T-cell (primary cell): Measurements from ENCODE around the gene CAMKK2. TPM values are rescaled to one million over a fixed set of nuclear protein-coding genes. Genes with fewer than 3 reads are reported as not detected.
"Not testable (repeated sequence)": the region's sequence is repeated elsewhere in the genome, so short reads cannot be mapped to it uniquely, and the experiment has no call there.

Experiments
- ATAC-seq, 4 experiments: fragments of 200-7000 bp in 3 of 4; fragments of 150-1000 bp in 1 of 4; cut with Tn5 transposase; replicated peaks in 1 of 4; 1 replicate in 3 of 4; 2 replicates in 1 of 4; pipeline ENCODE4 v1.10.0; 2021; ENCODE audit warnings: moderate library complexity in 3 of 4, mild to moderate bottlenecking in 2 of 4, moderate number of reproducible peaks in 1 of 4
- CTCF ChIA-PET, 2 donors: fragments of 300-600 bp; sonication (Branson Sonifier 250); formaldehyde crosslinking; loops; one replicate each; lab custom pipeline; 2022; ENCODE audit warnings: antibody characterized with exemption in 2 of 2; lab: Charles Lee
- POLR2A ChIA-PET, 2 donors: fragments of 300-600 bp; sonication (Branson Sonifier 250); formaldehyde crosslinking; loops; one replicate each; lab custom pipeline; 2022; ENCODE audit warnings: antibody characterized with exemption in 2 of 2; lab: Charles Lee
- DNase-seq, 35 experiments: peaks; one replicate each; pipeline versions ENCODE4 v3.0.0 to v3.0.0-alpha.2; 2013 to 2023
- H3K27ac ChIP-seq: one replicate; pipeline ENCODE4 v1.5.1; 2013; ENCODE audit warnings: low read length
- H3K27me3 ChIP-seq, 2 experiments: replicated peaks in 1 of 2; 1 replicate in 1 of 2; 2 replicates in 1 of 2; pipeline versions ENCODE4 v1.6.1 to v1.7.0; 2013; ENCODE audit warnings: low read length in 1 of 2, mixed read lengths in 1 of 2; ENCODE audit not compliant: control insufficient read depth in 2 of 2, insufficient read depth in 2 of 2; ENCODE audit errors: extremely low read depth in 1 of 2
- H3K36me3 ChIP-seq, 2 donors: 1 replicate in 1 of 2; 2 replicates in 1 of 2; pipeline versions ENCODE4 v1.6.1 to v1.7.0; 2013; ENCODE audit warnings: low read length in 1 of 2; ENCODE audit not compliant: control insufficient read depth in 2 of 2, insufficient read depth in 1 of 2; ENCODE audit errors: extremely low read depth in 1 of 2
- H3K4me1 ChIP-seq, 2 experiments: 1 replicate in 1 of 2; 2 replicates in 1 of 2; pipeline versions ENCODE4 v1.6.1 to v1.7.0; 2013; ENCODE audit warnings: low read length in 2 of 2, mixed read lengths in 1 of 2; ENCODE audit not compliant: insufficient read depth in 2 of 2, control insufficient read depth in 1 of 2; ENCODE audit errors: extremely low read depth in 1 of 2
- H3K4me3 ChIP-seq, 2 donors: 1 replicate in 1 of 2; 2 replicates in 1 of 2; pipeline versions ENCODE4 v1.5.1 to v1.7.0; 2013; ENCODE audit warnings: mild to moderate bottlenecking in 2 of 2, low read length in 1 of 2, moderate library complexity in 1 of 2; ENCODE audit not compliant: control insufficient read depth in 1 of 2; ENCODE audit errors: extremely low read depth in 1 of 2
- H3K9me3 ChIP-seq: 2 replicates; pipeline ENCODE4 v1.7.0; 2013
- H3K27ac Mint-ChIP-seq, 2 donors: one replicate each; pipeline ENCODE4 v1.8.0; 2020 to 2021; ENCODE audit warnings: mild to moderate bottlenecking in 2 of 2, mixed read lengths in 2 of 2
- H3K27me3 Mint-ChIP-seq, 2 donors: one replicate each; pipeline ENCODE4 v1.8.0; 2021 to 2022; ENCODE audit warnings: mixed read lengths in 2 of 2
- H3K36me3 Mint-ChIP-seq: one replicate; pipeline ENCODE4 v1.8.0; 2021; ENCODE audit warnings: mixed read lengths
- H3K4me1 Mint-ChIP-seq, 3 donors: one replicate each; pipeline ENCODE4 v1.8.0; 2020 to 2022; ENCODE audit warnings: mixed read lengths in 3 of 3, mild to moderate bottlenecking in 1 of 3
- H3K4me3 Mint-ChIP-seq, 3 donors: one replicate each; pipeline ENCODE4 v1.8.0; 2020 to 2022; ENCODE audit warnings: mild to moderate bottlenecking in 3 of 3, mixed read lengths in 3 of 3, moderate library complexity in 3 of 3
- H3K9me3 Mint-ChIP-seq, 3 donors: one replicate each; pipeline ENCODE4 v1.8.0; 2020 to 2022; ENCODE audit warnings: mixed read lengths in 3 of 3
- WGBS: methylation state at CpG from one replicate; pipeline ENCODE4 v1.1.5; 2013; ENCODE audit warnings: missing lambda C conversion rate; ENCODE audit not compliant: insufficient coverage; 5-methylcytosine and 5-hydroxymethylcytosine counted together
- total RNA-seq, 35 experiments: library from RNA in 6 of 35; stranded (reverse) in 6 of 35; fragments of 120-200 nt in 1 of 35; gene quantifications; one replicate each; pipeline versions ENCODE4 v1.2.1 to v1.2.4 and lab custom pipeline; 2013 to 2026

CAMKK2 gene
- total RNA-seq, 5 donors from 2014 or later (not counting 1 experiment from before 2014, with no cell fraction given): 13.6 to 25.5 (median 19.8) TPM

- ChIA-PET CTCF (interaction anchor here in 1 of 2 donors (0.5 kb wide), 1 partner anchor 69 kb away, joined by 5 read pairs; no protein-coding TSS in a partner anchor), POLR2A (no interaction called here)
- peaks cover 34% of the 10 kb centered on the region for H3K36me3 Mint-ChIP-seq
- H3K27ac Mint-ChIP-seq: peak overlapping the region in 1 of 2 donors; percentile 23
- Histone ChIP-seq H3K27me3 (no peaks in the 10 kb centered on the region), H3K36me3 (peaks cover 4 to 44% of the 10 kb centered on the region in 2 donors), H3K4me1 (peaks cover 13 to 45% of the 10 kb centered on the region in 2 experiments), H3K9me3 (no peaks in the 10 kb centered on the region), H3K4me3 (no peak overlapping the region), H3K27ac (no peak overlapping the region)
- H3K4me3 Mint-ChIP-seq: no peak overlapping the region
- no peaks in the 10 kb centered on the region for H3K9me3 Mint-ChIP-seq
- ATAC-seq (no peak), DNase-seq (no peak)
- WGBS: 99% methylated on average over 12 of the region's 24 CpGs
- peaks cover 37 to 44% (median 38%) of the 10 kb centered on the region in 3 donors for H3K4me1 Mint-ChIP-seq
- no peaks in the 10 kb centered on the region for H3K27me3 Mint-ChIP-seq
Observed at GRCh38 chr12:121228919-121229665, 67.4 kb downstream of the CAMKK2 start.

GRCh38 chr12:121227294-121227693 is 69.2 kb downstream of the CAMKK2 start:
- ChIA-PET CTCF (no interaction called here), POLR2A (interaction anchor here in 1 of 2 donors (0.7 kb wide), 1 partner anchor 11 kb away, joined by 4 read pairs; no protein-coding TSS in a partner anchor)
- DNase-seq (no peak), ATAC-seq (no peak)
- Histone ChIP-seq H3K4me1 (peaks cover 24 to 62% of the 10 kb centered on the region in 2 experiments), H3K4me3 (no peak overlapping the region), H3K9me3 (no peaks in the 10 kb centered on the region), H3K27ac (no peak overlapping the region), H3K27me3 (no peaks in the 10 kb centered on the region), H3K36me3 (peaks cover under 1 to 29% of the 10 kb centered on the region in 2 donors)
- H3K4me3 Mint-ChIP-seq: no peak overlapping the region
- peaks cover 53 to 60% (median 54%) of the 10 kb centered on the region in 3 donors for H3K4me1 Mint-ChIP-seq
- no peaks in the 10 kb centered on the region for H3K27me3 Mint-ChIP-seq
- peaks cover 30% of the 10 kb centered on the region for H3K36me3 Mint-ChIP-seq
- H3K9me3 Mint-ChIP-seq: no peaks in the 10 kb centered on the region
- peak overlapping the region; percentile 69 to 84 for H3K27ac Mint-ChIP-seq
- WGBS: 97% methylated on average over 5 of the region's 9 CpGs

GRCh38 chr12:121226871-121227270 is 69.6 kb downstream of the CAMKK2 start:
- H3K27me3 Mint-ChIP-seq, H3K4me3 ChIP-seq, H3K27me3 ChIP-seq, H3K9me3 Mint-ChIP-seq, ATAC-seq, POLR2A ChIA-PET, H3K9me3 ChIP-seq, DNase-seq, CTCF ChIA-PET: not testable (repeated sequence)
- Mint-ChIP-seq H3K27ac (peak overlapping the region; percentile 72 to 84), H3K4me3 (peak overlapping the region in 1 of 3 donors; percentile 49), H3K4me1 (peaks cover 54 to 62% (median 55%) of the 10 kb centered on the region in 3 donors), H3K36me3 (peaks cover 27% of the 10 kb centered on the region)
- H3K4me1 ChIP-seq: peaks cover 24 to 62% of the 10 kb centered on the region in 2 experiments
- H3K36me3 ChIP-seq: peaks cover 0 to 28% of the 10 kb centered on the region in 2 donors
- H3K27ac ChIP-seq: peak overlapping the region; percentile 43
- WGBS: over 99% methylated on average over 7 of the region's 8 CpGs

- H3K36me3 ChIP-seq: peaks cover 0 to 28% of the 10 kb centered on the region in 2 donors
- ChIA-PET POLR2A (no interaction called here), CTCF (no interaction called here)
- H3K27ac ChIP-seq: peak overlapping the region; percentile 43
- no peak overlapping the region for H3K4me3 ChIP-seq
- ATAC-seq (no peak), DNase-seq (no peak)
- no peaks in the 10 kb centered on the region for H3K27me3 ChIP-seq
- Mint-ChIP-seq H3K9me3 (no peaks in the 10 kb centered on the region), H3K27ac (peak overlapping the region; percentile 72 to 84), H3K4me3 (peak overlapping the region in 1 of 3 donors; percentile 49), H3K4me1 (peaks cover 58 to 65% (median 59%) of the 10 kb centered on the region in 3 donors), H3K27me3 (no peaks in the 10 kb centered on the region), H3K36me3 (peaks cover 25% of the 10 kb centered on the region)
- H3K9me3 ChIP-seq: no peaks in the 10 kb centered on the region
- H3K4me1 ChIP-seq: peaks cover 24 to 62% of the 10 kb centered on the region in 2 experiments
- WGBS: 96% methylated on average over 5 of the region's 8 CpGs
Observed at GRCh38 chr12:121226399-121226798, 70.1 kb downstream of the CAMKK2 start.

GRCh38 chr12:121224591-121224990 is 71.9 kb downstream of the CAMKK2 start:
- ATAC-seq: peak; percentile 81 to 87 (median 85)
- Mint-ChIP-seq H3K27me3 (no peaks in the 10 kb centered on the region), H3K9me3 (no peaks in the 10 kb centered on the region), H3K4me1 (peaks cover 49 to 56% (median 52%) of the 10 kb centered on the region in 3 donors), H3K4me3 (peak overlapping the region; percentile 67 to 79 (median 68)), H3K27ac (peak overlapping the region; percentile 97 to 98), H3K36me3 (peaks cover 20% of the 10 kb centered on the region)
- CTCF ChIA-PET: interaction anchor here in 1 of 2 donors (0.5 to 1.6 kb wide), 3 partner anchors 16 to 165 kb away, joined by 3 to 5 read pairs (median 3); no protein-coding TSS in a partner anchor
- peaks cover 24 to 54% of the 10 kb centered on the region in 2 experiments for H3K4me1 ChIP-seq
- H3K4me3 ChIP-seq: no peak overlapping the region
- peak in 34 of 35 experiments; percentile 13 to 75 (median 42) for DNase-seq
- 11% methylated on average over 6 of the region's 8 CpGs for WGBS
- POLR2A ChIA-PET: interaction anchor here in 1 of 2 donors (0.5 kb wide), 1 partner anchor 72 kb away, joined by 7 read pairs; the partner anchor contains the start of gene CAMKK2
- H3K9me3 ChIP-seq: no peaks in the 10 kb centered on the region
- H3K36me3 ChIP-seq: peaks cover 0 to 20% of the 10 kb centered on the region in 2 donors
- peak overlapping the region; percentile 79 for H3K27ac ChIP-seq
- no peaks in the 10 kb centered on the region for H3K27me3 ChIP-seq
